OCI-LY7 (cell line): ENCODE measurements around the gene CRTC1.
"Not testable (repeated sequence)": the region's sequence is repeated elsewhere in the genome, so short reads cannot be mapped to it uniquely, and the experiment has no call there.

Experiments
- CTCF ChIP-seq: fragments of 200-600 bp; sonication (generic); conservative IDR thresholded peaks from 2 replicates; pipeline ENCODE4 v1.5.1; 2014; ENCODE audit warnings: mild to moderate bottlenecking, antibody characterized with exemption, low read length, moderate library complexity, mixed read lengths
- EZH2phosphoT487 ChIP-seq: fragments of 200-600 bp; sonication (generic); IDR thresholded peaks from 2 replicates; pipeline ENCODE4 v1.6.1; 2018; ENCODE audit warnings: low read depth, borderline replicate concordance, mild to moderate bottlenecking, mixed run types, antibody characterized with exemption, low read length, moderate library complexity, mixed read lengths

- TF ChIP-seq CTCF, EZH2phosphoT487: not testable (repeated sequence)
Observed at GRCh38 chr19:18680148-18680547, 3.3 kb upstream of the CRTC1 start.
